Esophagus squamous epithelium (tissue), 4 donors: Measurements from ENCODE around the gene DOK4.

Experiments
- POLR2A ChIP-seq, 4 donors: fragments of 450-650 bp; IDR thresholded peaks; one replicate each; pipeline ENCODE4 v1.6.1; 2017; ENCODE audit warnings: antibody characterized with exemption in 4 of 4, mild to moderate bottlenecking in 4 of 4, moderate library complexity in 3 of 4
- TF ChIP-seq, protein P1 (sequence below), 6 experiments: fragments of 450-650 bp in 4 of 6; fragments of 200-600 bp in 2 of 6; sonication (generic) in 2 of 6; IDR thresholded peaks; one replicate each; pipeline ENCODE4 v1.5.1; 2016 to 2019; ENCODE audit warnings: antibody characterized with exemption in 6 of 6, mild to moderate bottlenecking in 4 of 6, moderate library complexity in 4 of 6

DNA sequence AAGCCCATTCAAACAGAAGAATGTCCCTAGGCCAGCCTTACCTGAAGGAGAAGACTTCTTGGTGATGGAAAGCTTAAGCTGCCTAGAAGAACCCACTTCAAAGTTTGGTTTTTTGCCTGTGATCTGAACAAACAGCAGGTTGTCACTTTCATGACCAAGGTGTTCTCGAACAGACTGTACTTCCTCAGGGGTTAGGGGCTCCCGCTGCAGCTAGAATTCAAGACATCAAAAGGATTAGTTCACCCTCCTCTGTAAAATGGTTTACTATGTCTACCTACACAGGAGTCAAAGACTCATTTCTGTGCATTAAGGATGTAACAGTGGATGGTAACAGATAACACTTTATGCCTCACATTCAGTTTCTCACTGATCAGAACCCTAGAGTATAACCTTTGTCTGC is 52.3 kb downstream of the DOK4 start:
- TF ChIP-seq, protein P1, sequence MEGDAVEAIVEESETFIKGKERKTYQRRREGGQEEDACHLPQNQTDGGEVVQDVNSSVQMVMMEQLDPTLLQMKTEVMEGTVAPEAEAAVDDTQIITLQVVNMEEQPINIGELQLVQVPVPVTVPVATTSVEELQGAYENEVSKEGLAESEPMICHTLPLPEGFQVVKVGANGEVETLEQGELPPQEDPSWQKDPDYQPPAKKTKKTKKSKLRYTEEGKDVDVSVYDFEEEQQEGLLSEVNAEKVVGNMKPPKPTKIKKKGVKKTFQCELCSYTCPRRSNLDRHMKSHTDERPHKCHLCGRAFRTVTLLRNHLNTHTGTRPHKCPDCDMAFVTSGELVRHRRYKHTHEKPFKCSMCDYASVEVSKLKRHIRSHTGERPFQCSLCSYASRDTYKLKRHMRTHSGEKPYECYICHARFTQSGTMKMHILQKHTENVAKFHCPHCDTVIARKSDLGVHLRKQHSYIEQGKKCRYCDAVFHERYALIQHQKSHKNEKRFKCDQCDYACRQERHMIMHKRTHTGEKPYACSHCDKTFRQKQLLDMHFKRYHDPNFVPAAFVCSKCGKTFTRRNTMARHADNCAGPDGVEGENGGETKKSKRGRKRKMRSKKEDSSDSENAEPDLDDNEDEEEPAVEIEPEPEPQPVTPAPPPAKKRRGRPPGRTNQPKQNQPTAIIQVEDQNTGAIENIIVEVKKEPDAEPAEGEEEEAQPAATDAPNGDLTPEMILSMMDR (IDR thresholded peaks at IDR 0.05) = no peak
- TF ChIP-seq POLR2A (IDR thresholded peaks at IDR 0.05) = no peak
